K562 (cell line): ENCODE results near the gene RCN2. TPM values are rescaled to one million over a fixed set of nuclear protein-coding genes. Genes with fewer than 3 reads are reported as not detected.

Source experiments
- AFF4 ChIP-seq: sonication (generic); formaldehyde crosslinking; IDR thresholded peaks from 2 replicates; pipeline ENCODE4 v1.8.0; 2023; ENCODE audit warnings: mild to moderate bottlenecking, missing genetic modification reagents
- ATF7 ChIP-seq: fragments of 450-650 bp; IDR thresholded peaks from 2 replicates; pipeline ENCODE4 v1.7.1; 2014; ENCODE audit warnings: mild to moderate bottlenecking, moderate library complexity
- C11orf30 ChIP-seq: fragments of 450-650 bp; IDR thresholded peaks from 2 replicates; pipeline ENCODE4 v1.6.1; 2016; ENCODE audit warnings: low read depth, mild to moderate bottlenecking
- CHD1 ChIP-seq: fragments of 200-600 bp; sonication (generic); IDR thresholded peaks from one replicate; pipeline ENCODE4 v1.6.1; 2012; ENCODE audit warnings: mild to moderate bottlenecking, moderate library complexity, low read length, inconsistent platforms
- E2F6 ChIP-seq, 2 experiments: IDR thresholded peaks; 2 replicates each; pipeline ENCODE4 v1.6.1; 2011; ENCODE audit warnings: borderline replicate concordance in 1 of 2, control low read depth in 1 of 2, low read depth in 1 of 2, low read length in 1 of 2, mild to moderate bottlenecking in 1 of 2, mixed read lengths in 1 of 2, moderate library complexity in 1 of 2; ENCODE audit not compliant: insufficient read depth in 1 of 2, insufficient read length in 1 of 2, poor library complexity in 1 of 2, severe bottlenecking in 1 of 2; ENCODE audit errors: extremely low read depth in 1 of 2
- ELF1 ChIP-seq: fragments of 200-800 bp; sonication (Bioruptor generic); IDR thresholded peaks from 2 replicates; pipeline ENCODE4 v1.6.1; 2016; ENCODE audit warnings: missing genetic modification characterization, missing compliant biosample characterization
- FOSL1 ChIP-seq: fragments of 200-800 bp; sonication (Bioruptor generic); conservative IDR thresholded peaks from 2 replicates; pipeline ENCODE4 v1.6.1; 2016; ENCODE audit warnings: missing genetic modification characterization, missing compliant biosample characterization
- GTF3C2 ChIP-seq: IDR thresholded peaks from 3 replicates; pipeline ENCODE4 v1.6.1; 2011; ENCODE audit warnings: borderline replicate concordance, mild to moderate bottlenecking, moderate library complexity; ENCODE audit not compliant: insufficient read length; ENCODE audit errors: extremely low read depth
- HMBOX1 ChIP-seq: sonication (generic); IDR thresholded peaks from 2 replicates; pipeline ENCODE4 v1.6.1; 2016
- LARP7 ChIP-seq: fragments of 450-650 bp; IDR thresholded peaks from 2 replicates; pipeline ENCODE4 v1.6.1; 2016
- MIER1 ChIP-seq: fragments of 450-650 bp; IDR thresholded peaks from 2 replicates; pipeline ENCODE4 v1.6.1; 2016; ENCODE audit warnings: antibody characterized with exemption, mild to moderate bottlenecking, low read depth
- POU5F1 ChIP-seq: fragments of 150-350 bp; IDR thresholded peaks from 2 replicates; pipeline ENCODE4 v1.6.1; 2014; ENCODE audit warnings: borderline replicate concordance, low read length, low read depth, mild to moderate bottlenecking; ENCODE audit not compliant: partially characterized antibody
- TRIM28 ChIP-seq: fragments of 450-650 bp; IDR thresholded peaks from 2 replicates; pipeline ENCODE4 v1.6.1; 2017
- ZBTB7A ChIP-seq: IDR thresholded peaks from 2 replicates; pipeline ENCODE4 v1.6.1; 2011; ENCODE audit warnings: low read depth, mild to moderate bottlenecking, low read length, moderate library complexity, borderline replicate concordance; ENCODE audit not compliant: control insufficient read depth
- ZNF444 ChIP-seq: fragments of 250-450 bp; sonication (Bioruptor Pico); IDR thresholded peaks from 2 replicates; pipeline ENCODE4 v1.4.0; 2020; ENCODE audit warnings: mild to moderate bottlenecking, moderate library complexity
- ZNF445 ChIP-seq: fragments of 250-450 bp; sonication (Bioruptor Pico); IDR thresholded peaks from 2 replicates; pipeline ENCODE4 v1.4.0; 2020; ENCODE audit warnings: low read depth, mild to moderate bottlenecking, moderate library complexity
- polyA plus RNA-seq, 8 experiments: library from polyadenylated mRNA; depleted of rRNA in 4 of 8; stranded (reverse) in 5 of 8; unstranded in 3 of 8; fragments of >200 nt; fragmentation: Nextera tagmentation in 2 of 8; fragmentation: Illumina TruSeq in 1 of 8; extraction: Ambion mirVana in 2 of 8; extraction: Trizol in 1 of 8; gene quantifications; 2 replicates each; pipeline versions ENCODE4 v1.2.1 to v1.2.3, GENCODE V29; 2011 to 2014; ENCODE audit warnings: inconsistent platforms in 1 of 8, missing spikeins in 1 of 8
- total RNA-seq, 7 experiments: library from RNA; depleted of rRNA in 6 of 7; stranded (reverse); fragments of >200 nt in 6 of 7; fragmentation: Illumina TruSeq in 2 of 7; extraction: Trizol in 2 of 7; gene quantifications; 2 replicates each; pipeline versions ENCODE4 v1.2.1 to v1.2.3, GENCODE V29; 2011 to 2021; ENCODE audit warnings: low replicate concordance in 1 of 7

The RCN2 gene
- total and polyA plus RNA-seq, 9 of the 15 experiments (the other 6 are each of a cell fraction or from before 2014, with no cell fraction given), result 20.9 to 63.6 (median 52.8) TPM

- TF ChIP-seq GTF3C2, result no peak
- no peak for TF ChIP-seq C11orf30
- TF ChIP-seq HMBOX1, result no peak
- TF ChIP-seq FOSL1 (tag), result 0 out of 2 replicates have a peak, but pooled peaks have one; percentile 15
- TF ChIP-seq E2F6 (IDR thresholded peaks at IDR 0.05; ENCODE audit: borderline replicate concordance in 1 of 2, extremely low read depth in 1 of 2, insufficient read depth in 1 of 2, insufficient read length in 1 of 2, low read depth in 1 of 2, low read length in 1 of 2, poor library complexity in 1 of 2, severe bottlenecking in 1 of 2), result no peak
- no peak for TF ChIP-seq ZNF445 (CRISPR knock-in tag)
- no peak for TF ChIP-seq ZBTB7A
- TF ChIP-seq ZNF444 (CRISPR knock-in tag), result no peak
- no peak for TF ChIP-seq CHD1
- no peak for TF ChIP-seq MIER1
- TF ChIP-seq AFF4 (CRISPR knock-in tag), result no peak
- TF ChIP-seq LARP7, result no peak
- no peak for TF ChIP-seq ATF7
- no peak for TF ChIP-seq TRIM28
- TF ChIP-seq POU5F1, result no peak
- TF ChIP-seq ELF1, result 0 out of 2 replicates have a peak, but pooled peaks have one; percentile 37
Measured at GRCh38 chr15:76987896-76988860, 56.6 kb downstream of the RCN2 start (continued).
